Duodenal mucosa (tissue), 2 donors: ENCODE measurements around the gene FAM81B.

Experiments used
- H3K27ac ChIP-seq: one replicate; pipeline ENCODE4 v1.7.0; 2013; ENCODE audit warnings: low read depth, low read length
- H3K27me3 ChIP-seq, 2 donors: one replicate each; pipeline ENCODE4 v1.7.0; 2013; ENCODE audit warnings: low read length in 2 of 2, control low read depth in 1 of 2; ENCODE audit not compliant: insufficient read depth in 2 of 2, control insufficient read depth in 1 of 2
- H3K36me3 ChIP-seq, 2 donors: one replicate each; pipeline ENCODE4 v1.7.0; 2013; ENCODE audit warnings: low read length in 2 of 2, control low read depth in 1 of 2; ENCODE audit not compliant: insufficient read depth in 2 of 2, control insufficient read depth in 1 of 2
- H3K4me1 ChIP-seq, 2 donors: one replicate each; pipeline ENCODE4 v1.7.0; 2013; ENCODE audit warnings: low read length in 2 of 2, control low read depth in 1 of 2; ENCODE audit not compliant: insufficient read depth in 2 of 2, control insufficient read depth in 1 of 2
- H3K4me3 ChIP-seq, 2 donors: one replicate each; pipeline ENCODE4 v1.7.0; 2013; ENCODE audit warnings: low read length in 2 of 2, low read depth in 1 of 2
- H3K9ac ChIP-seq, 2 donors: one replicate each; pipeline ENCODE4 v1.7.0; 2013; ENCODE audit warnings: low read length in 2 of 2, low read depth in 1 of 2
- H3K9me3 ChIP-seq, 2 donors: one replicate each; pipeline ENCODE4 v1.7.0; 2013; ENCODE audit warnings: low read length in 2 of 2, control low read depth in 1 of 2; ENCODE audit not compliant: control insufficient read depth in 1 of 2

FAM81B gene

DNA sequence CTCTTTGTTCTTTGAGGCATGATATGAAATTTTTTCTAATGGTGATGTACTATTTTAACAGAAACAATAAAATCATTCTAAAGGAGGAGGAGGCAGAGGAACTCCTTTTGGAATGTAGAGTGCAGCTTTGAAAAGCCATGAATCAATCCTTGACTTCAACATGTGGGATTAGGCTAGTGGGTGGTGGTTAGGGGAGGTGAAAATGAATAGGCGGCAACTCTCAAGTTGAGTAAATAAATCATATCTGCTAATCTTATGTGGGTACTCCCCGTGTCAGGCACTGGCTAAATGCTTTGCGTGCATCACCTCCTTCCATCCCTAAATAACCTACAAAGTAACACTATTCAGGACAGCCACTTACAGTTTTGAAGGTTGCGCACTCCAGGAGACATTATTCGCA is 35.1 kb downstream of the FAM81B start:
- H3K36me3 ChIP-seq: no peaks in the 10 kb centered on the region
- no peak overlapping the region for H3K9ac ChIP-seq
- no peaks in the 10 kb centered on the region for H3K4me1 ChIP-seq
- H3K9me3 ChIP-seq: no peaks in the 10 kb centered on the region
- no peaks in the 10 kb centered on the region for H3K27me3 ChIP-seq
- H3K4me3 ChIP-seq: no peak overlapping the region
- H3K27ac ChIP-seq: no peak overlapping the region

DNA sequence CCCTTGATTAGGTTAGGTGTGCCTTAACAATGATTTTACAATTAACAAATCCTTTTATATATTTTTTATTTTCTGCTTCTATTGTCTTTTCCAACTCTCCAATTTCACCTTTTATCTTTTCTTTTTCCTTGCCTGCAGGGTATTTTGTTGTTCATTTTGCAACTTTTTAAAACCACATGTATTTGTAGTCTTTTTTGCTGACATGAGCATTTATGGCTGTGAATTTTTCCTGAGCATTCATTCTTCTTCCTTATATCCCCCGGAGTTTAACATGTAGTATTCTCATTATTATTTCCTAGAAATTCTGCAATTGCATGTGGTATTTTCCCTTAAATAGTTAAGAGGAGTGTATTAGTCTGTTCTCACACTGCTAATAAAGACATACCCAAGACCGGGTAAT is 41.6 kb downstream of the FAM81B start:
- Histone ChIP-seq H3K4me1 (no peaks in the 10 kb centered on the region), H3K9me3 (no peaks in the 10 kb centered on the region), H3K9ac (no peak overlapping the region), H3K27ac (no peak overlapping the region), H3K27me3 (no peaks in the 10 kb centered on the region), H3K36me3 (no peaks in the 10 kb centered on the region), H3K4me3 (no peak overlapping the region)

DNA sequence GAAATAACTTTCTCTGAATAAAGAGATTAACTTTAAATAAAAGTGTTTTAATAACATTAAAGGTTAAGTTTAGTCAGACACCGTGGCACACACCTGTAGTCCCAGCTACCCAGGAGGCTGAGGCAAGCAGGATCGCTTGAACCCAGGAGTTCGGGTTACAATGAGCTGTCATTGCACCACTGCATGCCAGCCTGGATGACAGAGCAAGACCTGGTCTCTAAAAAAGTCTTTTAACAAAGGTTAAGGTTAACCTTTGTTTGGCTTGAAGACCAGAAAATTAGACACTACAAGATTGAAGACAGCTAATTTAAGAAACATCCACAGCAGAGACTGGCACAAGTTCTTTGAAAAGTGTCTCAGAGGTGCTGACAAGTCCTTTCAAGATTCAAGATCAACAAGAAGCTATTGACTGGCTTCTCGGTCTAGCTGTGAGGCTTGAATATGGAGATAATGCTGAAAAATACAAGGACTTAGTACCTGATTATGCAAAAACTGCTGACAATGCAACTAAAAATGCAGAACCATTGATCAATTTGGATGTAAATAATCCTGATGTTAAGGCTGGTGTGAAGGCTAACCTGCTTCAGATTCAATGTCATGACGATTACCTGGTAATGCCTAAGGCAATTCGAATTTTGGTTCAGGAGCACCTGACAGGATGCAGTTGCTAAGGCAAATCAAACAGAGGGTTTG is 48.8 kb downstream of the FAM81B start:
- Histone ChIP-seq H3K27ac (no peak overlapping the region), H3K27me3 (no peaks in the 10 kb centered on the region), H3K4me3 (no peak overlapping the region), H3K4me1 (no peaks in the 10 kb centered on the region), H3K9ac (no peak overlapping the region), H3K36me3 (no peaks in the 10 kb centered on the region), H3K9me3 (no peaks in the 10 kb centered on the region)

DNA sequence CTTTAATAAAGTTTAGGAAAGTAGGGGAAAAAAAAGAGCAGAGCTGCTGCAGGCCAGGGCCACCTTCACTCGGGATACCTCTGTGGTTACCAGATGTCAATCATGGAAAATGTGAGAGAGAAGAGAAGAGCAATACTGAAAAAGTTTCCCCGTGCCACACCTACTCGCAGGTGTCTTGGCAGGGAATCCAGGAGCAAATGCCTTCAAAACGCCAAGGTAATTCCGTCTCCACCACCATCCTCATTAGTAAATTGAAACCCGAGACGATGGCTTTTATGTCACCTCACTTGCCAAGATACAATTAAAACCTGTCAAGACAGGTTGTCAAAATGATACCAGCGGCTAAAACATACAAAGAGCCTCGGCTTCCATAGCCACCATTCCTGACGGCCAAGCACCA is 49.7 kb downstream of the FAM81B start:
- Histone ChIP-seq H3K4me3 (no peak overlapping the region), H3K9ac (no peak overlapping the region), H3K27ac (no peak overlapping the region), H3K36me3 (no peaks in the 10 kb centered on the region), H3K9me3 (no peaks in the 10 kb centered on the region), H3K4me1 (no peaks in the 10 kb centered on the region), H3K27me3 (no peaks in the 10 kb centered on the region)

DNA sequence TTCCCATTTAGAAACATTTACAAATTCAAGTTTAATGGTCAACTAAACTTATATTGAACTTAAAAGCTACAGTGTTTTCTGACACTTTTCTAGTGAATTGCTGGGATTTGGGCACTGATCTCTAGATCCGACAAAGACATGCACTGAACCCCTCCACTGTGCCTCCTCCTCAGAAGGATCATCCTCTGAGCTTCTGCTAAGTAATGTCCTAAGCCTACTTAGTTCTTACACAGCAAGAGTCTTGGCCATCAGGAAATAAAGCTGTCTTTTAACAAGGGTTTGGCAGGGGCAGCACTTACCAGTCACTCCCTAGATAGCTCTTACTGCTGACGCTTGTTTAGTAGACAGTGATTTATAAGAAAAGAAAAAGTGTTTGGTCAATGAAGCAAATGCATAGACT is 50.5 kb downstream of the FAM81B start:
- no peaks in the 10 kb centered on the region for H3K9me3 ChIP-seq
- no peaks in the 10 kb centered on the region for H3K36me3 ChIP-seq
- H3K9ac ChIP-seq: no peak overlapping the region
- H3K4me1 ChIP-seq: no peaks in the 10 kb centered on the region
- H3K27me3 ChIP-seq: no peaks in the 10 kb centered on the region
- H3K4me3 ChIP-seq: no peak overlapping the region
- H3K27ac ChIP-seq: no peak overlapping the region

DNA sequence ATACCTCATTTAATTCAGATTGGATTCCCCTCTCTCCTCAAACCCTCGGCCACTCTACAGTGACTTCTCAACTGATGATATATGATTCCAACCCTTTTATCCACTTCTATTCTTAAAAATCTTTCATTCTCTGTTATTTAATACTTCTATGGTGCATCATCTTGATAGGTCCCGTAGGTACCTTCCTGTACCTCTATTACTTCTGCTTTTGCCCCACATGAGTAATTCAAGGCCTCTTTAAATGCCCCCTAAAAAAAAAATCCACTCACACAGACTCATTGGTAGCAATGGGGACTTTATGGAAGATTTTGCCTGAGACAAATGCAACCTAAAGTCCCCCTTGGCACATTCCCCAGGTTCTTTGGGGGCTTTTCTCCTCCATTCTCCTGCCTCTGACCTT is 54.3 kb downstream of the FAM81B start:
- Histone ChIP-seq H3K4me1 (no peaks in the 10 kb centered on the region), H3K9me3 (no peaks in the 10 kb centered on the region), H3K36me3 (no peaks in the 10 kb centered on the region), H3K27me3 (no peaks in the 10 kb centered on the region), H3K9ac (no peak overlapping the region), H3K4me3 (no peak overlapping the region), H3K27ac (no peak overlapping the region)

DNA sequence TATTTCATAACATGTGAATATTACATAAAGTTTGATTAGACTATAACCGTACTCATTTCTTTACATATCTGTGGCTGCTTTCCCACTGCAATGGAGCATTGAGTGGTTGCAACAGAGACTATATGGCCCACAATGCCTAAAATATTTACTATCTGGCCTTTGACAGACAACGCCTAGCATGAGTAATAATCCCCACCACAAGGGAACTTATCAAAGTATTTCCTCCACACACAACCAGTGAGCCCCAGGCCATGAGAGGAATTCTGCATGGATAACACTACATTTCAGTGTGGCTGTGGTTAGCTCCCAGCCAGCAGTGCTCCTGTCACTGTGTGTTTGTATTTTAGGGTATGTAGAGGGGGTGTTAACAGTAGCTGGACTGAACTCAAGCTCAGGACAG is 54.8 kb downstream of the FAM81B start:
- no peak overlapping the region for H3K4me3 ChIP-seq
- no peaks in the 10 kb centered on the region for H3K9me3 ChIP-seq
- no peaks in the 10 kb centered on the region for H3K27me3 ChIP-seq
- H3K36me3 ChIP-seq: no peaks in the 10 kb centered on the region
- H3K27ac ChIP-seq: no peak overlapping the region
- no peaks in the 10 kb centered on the region for H3K4me1 ChIP-seq
- no peak overlapping the region for H3K9ac ChIP-seq

DNA sequence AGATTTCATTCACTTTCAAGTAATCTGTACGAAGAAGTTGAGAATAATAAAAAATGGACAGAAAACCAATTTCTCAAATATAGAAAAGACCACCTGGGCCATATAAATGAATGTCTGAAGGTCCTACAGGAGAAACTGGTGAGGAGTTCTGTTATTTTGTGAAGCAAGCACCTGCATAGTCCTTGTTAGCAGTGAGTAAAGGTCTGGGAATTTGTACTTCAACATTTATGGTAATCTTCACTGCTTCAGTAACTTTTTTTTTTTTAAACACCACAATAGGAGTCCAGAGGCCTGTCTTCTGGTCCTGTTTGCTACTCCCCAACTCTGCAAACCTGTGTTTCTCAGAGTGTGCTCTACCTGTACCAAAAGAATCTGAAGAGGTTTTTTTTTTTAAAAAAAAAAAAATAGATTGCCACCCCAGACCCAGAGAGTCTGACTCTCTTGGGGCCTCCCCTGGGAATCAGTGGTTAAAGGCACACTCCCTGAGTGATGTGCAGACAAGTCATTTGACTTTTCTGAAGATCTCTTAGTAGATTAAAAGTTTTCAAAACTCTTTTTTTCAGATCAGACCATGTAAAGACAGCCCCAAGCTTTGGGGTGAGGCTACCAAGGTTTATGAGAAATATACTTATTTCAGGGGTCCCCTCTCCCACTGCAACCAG is 55.5 kb downstream of the FAM81B start:
- H3K4me3 ChIP-seq: no peak overlapping the region
- no peaks in the 10 kb centered on the region for H3K36me3 ChIP-seq
- H3K9ac ChIP-seq: no peak overlapping the region
- no peaks in the 10 kb centered on the region for H3K9me3 ChIP-seq
- H3K27ac ChIP-seq: no peak overlapping the region
- H3K4me1 ChIP-seq: no peaks in the 10 kb centered on the region
- H3K27me3 ChIP-seq: no peaks in the 10 kb centered on the region

DNA sequence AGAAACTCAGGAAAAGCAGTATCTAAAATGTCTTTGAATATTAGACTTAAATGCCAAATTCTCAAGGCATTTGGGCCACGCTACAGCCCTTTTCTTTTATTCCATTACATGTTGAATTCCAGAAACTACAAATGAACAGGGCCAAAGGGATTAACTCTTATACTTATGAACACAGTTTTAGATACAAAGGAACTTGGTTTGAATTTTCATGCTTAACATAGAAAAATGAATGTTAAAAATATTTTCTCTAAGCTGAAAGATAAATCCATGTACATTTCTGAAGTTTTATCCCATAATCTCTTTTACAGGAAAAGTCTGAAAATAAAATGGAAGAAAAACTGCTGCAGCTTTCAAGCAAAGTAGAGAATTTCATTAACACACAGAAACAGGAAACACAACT is 56.8 kb downstream of the FAM81B start:
- Histone ChIP-seq H3K9ac (no peak overlapping the region), H3K9me3 (no peaks in the 10 kb centered on the region), H3K27ac (no peak overlapping the region), H3K27me3 (no peaks in the 10 kb centered on the region), H3K4me3 (no peak overlapping the region), H3K4me1 (no peaks in the 10 kb centered on the region), H3K36me3 (no peaks in the 10 kb centered on the region)

DNA sequence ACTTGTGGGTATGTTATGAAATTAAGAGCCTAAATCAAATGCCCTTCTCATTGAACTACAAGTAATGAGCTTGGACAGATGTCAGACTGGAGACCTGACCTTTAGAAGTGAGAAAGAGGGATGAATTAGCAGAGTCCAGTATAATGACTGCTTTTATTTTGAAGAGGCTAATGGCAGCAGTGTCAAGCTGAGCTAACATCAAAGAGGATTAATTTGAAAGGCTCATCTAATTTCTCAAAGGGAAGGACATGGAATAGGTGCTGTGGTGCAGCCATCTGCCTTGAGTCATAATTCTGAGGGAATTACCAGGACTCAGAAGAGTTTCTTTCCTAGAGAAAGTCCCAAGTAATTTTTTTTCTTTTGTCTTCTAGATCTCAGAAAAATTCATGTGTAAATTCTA is 57.6 kb downstream of the FAM81B start:
- H3K27ac ChIP-seq: no peak overlapping the region
- no peaks in the 10 kb centered on the region for H3K4me1 ChIP-seq
- no peaks in the 10 kb centered on the region for H3K27me3 ChIP-seq

More for the DNA sequence above, 57.6 kb downstream of the FAM81B start:
- no peak overlapping the region for H3K4me3 ChIP-seq
- no peak overlapping the region for H3K9ac ChIP-seq
- no peaks in the 10 kb centered on the region for H3K9me3 ChIP-seq
- no peaks in the 10 kb centered on the region for H3K36me3 ChIP-seq
